ENCODE results near the gene COL13A1. TPM values are rescaled to one million over a fixed set of nuclear protein-coding genes. Genes with fewer than 3 reads are reported as not detected.

The COL13A1 gene
- total RNA-seq, 6 experiments from 2014 or later = 0.18 to 0.44 (median 0.30) TPM; not detected in 2

GRCh38 chr10:69915215-69915560 is 113.5 kb downstream of the COL13A1 start:
- Histone ChIP-seq H3K27ac (no peak overlapping the region), H3K4me1 (peaks cover 0 to 16% (median 5%) of the 10 kb centered on the region in 4 donors), H3K27me3 (no peaks in the 10 kb centered on the region), H3K4me3 (no peak overlapping the region), H3K36me3 (no peaks in the 10 kb centered on the region), H3K9me3 (no peaks in the 10 kb centered on the region)
- TF ChIP-seq CTCF (IDR thresholded peaks at IDR 0.05) = no peak
- no peak for TF ChIP-seq POLR2A (IDR thresholded peaks at IDR 0.05)
- no peak for DNase-seq
- intact Hi-C loops (cut with DNase I) = loop anchor here (5.0 to 10.0 kb wide), 2 partner anchors 33 to 110 kb away; partner anchors contain the start of gene COL13A1 (in 1 of the 2)
- 83% methylated on average over 3 of the region's 3 CpGs for WGBS (ENCODE audit: insufficient coverage, low coverage, low lambda C conversion rate, missing lambda C conversion rate)
- ATAC-seq = no peak

GRCh38 chr10:69916118-69916517 is 114.4 kb downstream of the COL13A1 start:
- intact Hi-C loops (cut with DNase I) = loop anchor here (5.0 to 10.0 kb wide), 2 partner anchors 34 to 111 kb away; partner anchors contain the start of gene COL13A1 (in 1 of the 2)
- WGBS (ENCODE audit: insufficient coverage, low coverage, low lambda C conversion rate, missing lambda C conversion rate) = 0% methylated on average over 1 of the region's 6 CpGs
- Histone ChIP-seq H3K27ac (no peak overlapping the region), H3K36me3 (no peaks in the 10 kb centered on the region), H3K4me3 (no peak overlapping the region), H3K4me1 (peaks cover 0 to 16% (median 5%) of the 10 kb centered on the region in 4 donors), H3K9me3 (no peaks in the 10 kb centered on the region), H3K27me3 (no peaks in the 10 kb centered on the region)
- TF ChIP-seq POLR2A (IDR thresholded peaks at IDR 0.05) (no peak), CTCF (IDR thresholded peaks at IDR 0.05) (no peak)
- ATAC-seq (no peak), DNase-seq (no peak)

GRCh38 chr10:69918036-69918435 is 116.3 kb downstream of the COL13A1 start:
- Histone ChIP-seq H3K36me3 (no peaks in the 10 kb centered on the region), H3K27ac (no peak overlapping the region), H3K27me3 (no peaks in the 10 kb centered on the region), H3K4me3 (no peak overlapping the region), H3K9me3 (no peaks in the 10 kb centered on the region), H3K4me1 (peaks cover 0 to 16% (median 2%) of the 10 kb centered on the region in 4 donors)
- 32% methylated on average over 4 of the region's 12 CpGs for WGBS (ENCODE audit: insufficient coverage, low coverage, low lambda C conversion rate, missing lambda C conversion rate)
- ATAC-seq (no peak), DNase-seq (no peak)
- TF ChIP-seq POLR2A (IDR thresholded peaks at IDR 0.05) (no peak), CTCF (IDR thresholded peaks at IDR 0.05) (no peak)
- intact Hi-C loops (cut with DNase I) = loop anchor here (5.0 to 10.0 kb wide), 2 partner anchors 36 to 113 kb away; partner anchors contain the start of gene COL13A1 (in 1 of the 2)

- intact Hi-C loops (cut with DNase I) = loop anchor here (5.0 to 10.0 kb wide), 2 partner anchors 37 to 114 kb away; partner anchors contain the start of gene COL13A1 (in 1 of the 2)
- ATAC-seq = no peak
Observed at GRCh38 chr10:69919250-69919649, 117.5 kb downstream of the COL13A1 start.

More at GRCh38 chr10:69919250-69919649, 117.5 kb downstream of the COL13A1 start:
- TF ChIP-seq POLR2A (IDR thresholded peaks at IDR 0.05) (no peak), CTCF (IDR thresholded peaks at IDR 0.05) (no peak)
- no peak overlapping the region for H3K4me3 ChIP-seq
- no peak for DNase-seq
- no peak overlapping the region for H3K27ac ChIP-seq
- WGBS (ENCODE audit: insufficient coverage, low coverage, low lambda C conversion rate, missing lambda C conversion rate) = 5% methylated on average over 1 of the region's 1 CpG
- H3K9me3 ChIP-seq = no peaks in the 10 kb centered on the region
- H3K27me3 ChIP-seq = no peaks in the 10 kb centered on the region
- H3K36me3 ChIP-seq = no peaks in the 10 kb centered on the region
- H3K4me1 ChIP-seq = peaks cover 0 to 6% (median 0%) of the 10 kb centered on the region in 4 donors
